HG03558 (cell line): ENCODE measurements around the gene MYBBP1A.

Experiments used
- ATAC-seq: cut with Tn5 transposase; IDR thresholded peaks from one replicate; pipeline ENCODE4 v1.9.1; 2021; ENCODE audit warnings: moderate number of reproducible peaks; ENCODE audit not compliant: unreplicated experiment; ENCODE audit errors: extremely low read depth

The MYBBP1A gene

DNA sequence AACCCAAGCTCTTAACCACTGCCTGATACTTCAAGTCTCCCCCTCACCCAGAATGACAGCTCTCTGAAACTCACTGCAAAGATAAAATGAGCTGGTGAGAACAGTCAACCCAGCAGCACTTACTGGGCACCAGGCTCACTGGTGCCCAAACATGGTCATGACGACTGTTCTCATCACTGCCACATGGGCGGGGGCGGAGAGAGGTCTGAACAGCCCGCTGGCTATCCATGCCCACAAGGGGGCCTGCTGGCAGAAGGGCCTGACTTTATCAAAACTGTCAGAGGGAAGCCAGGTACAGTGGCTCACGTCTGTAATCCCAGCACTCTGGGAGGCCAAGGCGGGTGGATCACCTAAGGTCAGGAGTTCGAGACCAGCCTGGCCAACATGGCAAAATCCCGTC is 4.0 kb downstream of the MYBBP1A start:
- no peak for ATAC-seq

DNA sequence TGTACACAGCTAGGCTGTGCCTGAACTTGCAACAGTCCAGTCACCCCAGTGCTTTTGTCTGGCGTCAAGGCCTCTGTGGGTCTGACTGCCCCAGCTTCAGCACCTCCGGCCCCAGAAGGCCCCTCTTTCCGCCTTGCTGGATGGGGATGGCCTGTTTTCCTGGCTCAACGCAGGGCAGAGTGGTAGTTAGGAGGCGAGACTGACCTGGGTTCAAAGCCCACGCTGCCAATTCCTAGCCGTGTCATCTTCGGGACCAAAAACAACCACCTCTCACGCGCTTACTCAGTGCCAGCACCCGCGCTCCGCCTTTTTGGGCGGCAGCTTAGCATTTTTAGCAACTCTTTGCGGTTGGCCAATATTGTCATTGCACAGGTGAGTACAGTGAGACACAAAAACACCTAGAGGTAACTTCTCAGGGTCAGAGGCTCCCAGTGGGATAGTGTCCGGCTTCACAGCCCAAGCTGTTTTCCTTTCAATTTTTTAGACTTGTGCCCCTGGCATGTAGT is 4.6 kb downstream of the MYBBP1A start:
- ATAC-seq = no peak

GRCh38 chr17:4549781-4550533 is 5.2 kb downstream of the MYBBP1A start:
- no peak for ATAC-seq

DNA sequence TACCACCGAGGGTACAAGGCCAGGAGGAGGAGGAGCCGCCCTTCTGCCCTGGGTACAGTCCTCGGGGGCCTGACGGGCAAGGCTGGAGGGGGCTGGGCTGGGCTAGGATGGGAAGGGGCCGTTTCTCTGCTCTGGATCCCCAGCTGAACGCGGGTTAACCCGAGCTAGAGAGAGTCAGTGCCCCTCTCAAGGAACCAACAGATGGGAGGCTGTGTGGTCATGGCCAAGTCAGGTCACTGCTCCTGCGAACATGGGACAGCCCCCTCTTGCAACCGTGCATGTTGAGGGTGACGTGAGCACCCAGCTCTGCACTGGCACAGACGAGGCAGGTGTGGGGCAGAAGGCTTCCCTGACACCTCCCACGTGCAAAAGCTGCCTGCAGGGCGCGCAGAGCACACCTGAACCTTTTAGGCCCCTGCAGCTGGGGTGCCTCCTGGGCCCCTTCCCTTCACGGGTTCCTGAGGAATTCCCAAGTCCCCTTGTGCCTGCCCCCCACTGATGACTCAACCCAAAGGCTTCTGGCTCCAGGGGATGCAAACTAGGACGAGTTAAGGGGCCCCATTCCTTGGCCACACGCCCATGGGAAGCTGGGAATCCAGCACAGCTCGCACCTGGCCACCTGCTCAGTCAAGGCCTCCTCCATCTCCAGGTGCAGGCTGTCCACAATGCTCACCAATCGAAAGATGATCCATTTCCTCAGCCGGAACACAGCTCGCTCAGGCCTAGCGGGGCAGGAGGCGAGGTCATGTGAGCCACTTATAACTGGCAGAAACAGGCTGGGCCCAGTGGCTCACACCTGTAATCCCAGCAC is 6.3 kb downstream of the MYBBP1A start:
- no peak for ATAC-seq

- no peak for ATAC-seq
Observed at GRCh38 chr17:4548061-4548461, 7.1 kb downstream of the MYBBP1A start.

DNA sequence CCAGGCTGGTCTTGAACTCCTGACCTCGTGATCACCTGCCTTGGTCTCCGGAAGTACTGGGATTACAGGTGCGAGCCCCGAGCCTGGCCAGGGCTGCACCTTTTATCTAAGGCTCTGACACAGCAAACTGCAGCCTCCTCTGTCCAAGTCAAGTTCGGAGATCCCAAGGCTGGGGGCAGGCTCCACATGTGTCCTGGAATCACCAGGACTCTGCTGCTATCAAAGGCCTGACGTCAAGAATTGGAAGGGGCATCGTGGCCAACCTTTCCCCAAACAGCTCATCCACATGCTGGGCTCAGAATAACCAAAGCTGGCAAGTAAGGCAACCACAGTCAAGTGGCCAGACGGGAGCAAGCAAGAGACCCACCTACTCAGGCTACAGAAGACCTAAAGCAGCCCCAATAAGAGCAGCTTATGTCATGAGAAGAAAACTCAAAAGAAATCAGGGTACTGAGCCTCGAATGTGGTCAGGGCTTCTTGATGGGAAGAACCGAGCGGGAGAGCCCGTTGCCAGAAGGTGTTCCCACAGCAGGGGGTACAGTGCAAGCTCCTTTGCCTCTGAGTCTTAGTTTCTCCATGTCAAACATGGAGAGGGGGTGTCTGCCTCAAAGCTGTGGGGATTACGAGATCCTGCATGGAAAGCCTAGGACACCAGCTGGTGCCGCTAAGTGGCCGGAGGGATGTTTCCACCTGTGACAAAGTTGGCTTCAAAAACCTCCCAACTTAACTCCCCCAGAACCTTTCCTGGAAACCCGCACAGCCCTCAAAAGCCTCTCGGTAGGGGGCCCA is 7.9 kb downstream of the MYBBP1A start:
- no peak for ATAC-seq

- no peak for ATAC-seq
Observed at GRCh38 chr17:4545217-4545951, 9.8 kb downstream of the MYBBP1A start.

- ATAC-seq = no peak
Observed at GRCh38 chr17:4544951-4545216, 10.3 kb downstream of the MYBBP1A start.

DNA sequence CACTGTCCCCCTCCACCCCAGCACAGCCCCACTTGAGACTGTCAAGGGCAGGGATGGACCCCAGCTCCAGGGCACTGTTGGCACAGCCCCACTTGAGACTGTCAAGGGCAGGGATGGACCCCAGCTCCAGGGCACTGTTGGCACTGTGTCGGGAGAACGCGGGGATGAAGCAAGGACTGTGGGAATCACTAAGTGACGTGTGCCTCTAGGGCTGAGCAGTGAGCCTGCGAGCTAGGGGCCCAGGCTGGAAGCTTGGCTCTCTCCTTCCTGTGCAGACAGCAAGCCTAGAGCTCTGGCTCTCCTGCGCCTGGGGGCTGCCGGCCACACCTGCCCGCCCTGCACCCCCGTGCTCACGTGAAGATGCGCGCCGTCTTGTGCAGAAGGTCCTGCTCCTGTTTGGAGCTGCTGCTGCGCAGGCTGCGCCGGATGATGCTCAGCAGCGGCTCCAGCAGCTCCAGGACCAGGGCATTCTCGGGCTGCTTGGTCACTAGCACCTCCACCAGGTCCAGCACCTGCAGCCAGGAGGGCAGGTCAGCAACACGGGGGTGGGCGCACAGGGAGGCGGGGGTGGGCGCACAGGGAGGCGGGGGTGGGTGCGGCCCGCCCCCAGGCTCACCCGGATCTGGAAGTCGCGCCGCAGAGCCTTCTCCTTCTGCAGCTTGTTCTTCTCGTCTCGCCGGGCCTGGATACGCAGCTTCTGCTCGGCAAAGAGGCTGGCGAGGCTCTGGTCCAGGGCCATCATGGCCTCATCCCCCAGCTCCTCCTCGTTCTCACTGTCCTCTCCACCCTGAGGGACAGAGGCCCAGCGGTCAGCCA is 10.8 kb downstream of the MYBBP1A start:
- ATAC-seq = no peak

DNA sequence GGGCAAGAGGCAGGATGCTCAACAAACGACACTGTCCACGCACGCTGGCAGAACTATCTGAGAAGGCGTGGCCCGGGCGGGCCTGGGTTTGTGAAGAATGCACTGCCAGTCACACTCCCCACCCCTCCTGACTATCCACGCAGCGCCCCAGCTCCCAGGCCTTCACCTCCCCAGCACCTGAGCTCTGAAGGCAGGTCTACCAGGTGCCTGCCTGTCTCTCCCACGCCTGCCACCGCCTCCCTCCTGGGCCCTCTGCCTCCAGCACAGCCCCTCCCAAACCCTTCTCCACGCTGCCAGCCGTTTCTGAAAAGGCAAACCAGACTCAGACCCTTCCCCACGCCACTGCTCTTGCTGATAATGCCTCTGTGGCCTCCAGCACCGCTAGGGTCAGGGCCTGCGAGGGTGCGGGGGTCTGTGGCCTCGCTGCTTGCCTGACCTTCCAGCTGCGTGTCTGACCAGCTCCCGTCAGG is 11.6 kb downstream of the MYBBP1A start:
- no peak for ATAC-seq

DNA sequence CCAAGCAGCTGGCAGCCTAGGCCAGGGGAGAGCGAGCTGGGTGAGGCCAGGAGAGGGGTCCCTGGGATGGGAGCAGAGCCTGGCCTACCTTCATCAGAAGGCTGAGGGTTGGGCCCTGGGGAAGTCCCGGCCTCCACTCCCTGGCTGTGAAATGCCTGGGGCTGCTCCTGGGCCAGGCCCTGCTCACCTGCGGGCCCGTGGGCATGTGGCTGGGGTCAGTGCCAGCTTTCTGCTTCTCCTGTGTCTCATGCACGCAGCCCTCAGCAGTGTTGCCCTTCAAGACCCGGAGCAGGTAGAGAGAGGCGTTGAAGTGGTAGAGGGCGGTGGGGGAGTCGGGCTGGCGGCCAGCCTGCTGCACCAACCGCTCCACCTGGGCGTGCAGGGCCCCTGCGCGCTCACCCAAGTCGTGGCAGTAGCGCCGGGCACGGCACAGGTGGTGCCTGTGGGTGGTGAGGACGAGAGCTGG is 12.4 kb downstream of the MYBBP1A start:
- no peak for ATAC-seq

DNA sequence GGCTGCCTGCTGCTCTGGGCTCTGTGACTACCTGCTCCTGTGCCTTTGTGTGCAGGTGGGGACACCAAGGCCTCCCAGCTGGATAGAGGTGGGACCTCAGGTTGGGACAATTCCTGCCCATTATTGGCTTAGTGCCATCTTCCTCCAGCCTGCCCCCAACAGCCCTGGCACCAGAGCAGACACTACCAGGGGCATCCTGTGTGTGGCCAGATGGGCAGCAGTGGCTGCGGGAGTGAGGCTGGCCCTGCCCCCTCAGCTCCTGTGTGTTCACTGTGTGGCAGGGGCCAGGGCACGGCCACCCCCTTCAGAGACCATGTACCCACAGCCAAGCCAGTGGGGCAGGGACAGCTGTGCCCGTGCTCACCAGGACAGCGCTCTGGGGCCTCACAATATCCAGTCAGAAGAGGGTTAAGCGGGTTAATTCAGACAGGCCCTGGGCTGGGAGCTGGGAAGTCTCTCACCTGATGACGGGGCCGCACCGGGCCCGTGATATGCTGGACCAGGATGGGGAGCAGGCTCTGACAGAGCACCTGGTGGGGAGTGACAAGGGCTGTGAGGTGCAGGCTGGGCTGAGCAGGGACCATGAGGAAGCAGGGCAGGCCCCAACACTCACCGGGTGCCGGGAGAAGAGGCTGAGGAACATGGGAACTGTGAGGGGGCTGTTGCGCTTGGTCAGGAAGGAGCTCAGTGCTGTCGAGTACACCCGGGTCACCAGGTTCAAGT is 13.0 kb downstream of the MYBBP1A start:
- no peak for ATAC-seq

DNA sequence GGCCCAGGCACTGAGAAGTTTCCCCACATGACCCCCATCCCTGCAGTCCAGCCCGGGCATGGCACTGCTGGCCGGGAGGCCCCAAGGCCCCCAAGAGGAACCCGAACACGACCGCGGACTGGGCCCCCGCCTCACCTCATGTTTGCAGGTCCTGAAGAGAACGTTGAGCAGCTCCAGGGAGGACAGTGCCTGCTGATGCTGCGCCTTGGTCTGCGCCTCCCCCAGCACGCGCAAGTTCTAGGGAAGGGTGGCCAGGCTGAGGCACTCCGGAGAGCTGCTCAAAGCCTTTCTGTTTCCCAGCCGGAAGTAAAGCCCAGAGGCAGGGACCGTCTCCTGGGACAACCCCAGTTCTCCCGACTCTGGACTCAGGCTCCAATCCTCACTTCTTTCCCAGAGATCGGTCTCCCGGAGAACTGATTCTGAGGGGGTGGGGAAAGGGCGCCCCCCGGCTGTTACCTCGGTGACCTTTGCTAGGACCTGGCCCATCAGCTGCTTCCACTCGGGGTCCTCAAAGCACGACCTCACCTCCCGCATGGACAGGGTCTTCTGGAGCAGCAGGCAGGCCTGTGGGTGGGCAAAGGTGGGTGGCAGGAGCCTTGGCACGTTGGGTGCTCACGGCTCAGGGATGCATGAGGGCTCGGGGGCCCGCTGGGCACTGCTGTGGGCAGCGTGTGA is 13.7 kb downstream of the MYBBP1A start:
- ATAC-seq = no peak

- ATAC-seq = no peak
Observed at GRCh38 chr17:4540687-4541327, 14.4 kb downstream of the MYBBP1A start.

- ATAC-seq = no peak
Observed at GRCh38 chr17:4540224-4540651, 14.9 kb downstream of the MYBBP1A start.

GRCh38 chr17:4539576-4540223 is 15.5 kb downstream of the MYBBP1A start:
- ATAC-seq = no peak

DNA sequence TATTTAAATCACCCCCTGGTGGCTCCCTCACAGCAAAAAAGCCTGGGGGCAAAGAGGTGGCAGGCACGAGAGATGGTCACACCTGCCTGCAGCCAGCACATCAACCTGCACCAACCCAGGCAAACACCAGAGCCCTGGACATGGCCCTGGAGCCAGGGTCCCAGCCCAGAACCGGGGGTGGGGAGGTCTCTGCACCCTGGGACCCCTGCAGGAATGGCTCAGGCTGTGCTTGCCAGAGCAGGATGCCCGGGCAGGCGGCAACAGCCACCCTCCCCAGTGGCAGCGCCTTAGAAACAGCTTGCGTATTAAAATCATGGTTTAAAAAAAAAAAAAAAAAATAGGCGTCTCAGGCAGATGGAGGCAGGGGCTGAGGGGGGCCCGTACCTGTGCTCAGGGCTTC is 16.2 kb downstream of the MYBBP1A start:
- no peak for ATAC-seq
